ENCODE results near the gene ATL1.

- no peak for TF ChIP-seq POLR2A (IDR thresholded peaks at IDR 0.05; ENCODE audit: low read depth, low read length)
- no peak for TF ChIP-seq POLR2AphosphoS5 (IDR thresholded peaks at IDR 0.05; ENCODE audit: low read depth, low read length)
- TF ChIP-seq TAF1 (IDR thresholded peaks at IDR 0.05; ENCODE audit: borderline replicate concordance, low read depth, low read length), result no peak
Observed at GRCh38 chr14:50562841-50563240, 2.9 kb downstream of the ATL1 start.
